IPS-18c (cell line): ENCODE data around the gene TNFSF12.
A peak's percentile ranks its signal among the peaks of the same experiment; 100 is the strongest.

ENCODE experiments used
- H3K4me3 ChIP-seq: 2 replicates; pipeline ENCODE4 v1.7.0; 2013; ENCODE audit warnings: low read depth, mild to moderate bottlenecking, low read length, moderate library complexity; ENCODE audit not compliant: insufficient read depth
- H3K9me3 ChIP-seq: one replicate; pipeline ENCODE4 v1.6.1; 2013; ENCODE audit warnings: mild to moderate bottlenecking, low read length, moderate library complexity; ENCODE audit not compliant: control insufficient read depth, insufficient read depth

The TNFSF12 gene

DNA sequence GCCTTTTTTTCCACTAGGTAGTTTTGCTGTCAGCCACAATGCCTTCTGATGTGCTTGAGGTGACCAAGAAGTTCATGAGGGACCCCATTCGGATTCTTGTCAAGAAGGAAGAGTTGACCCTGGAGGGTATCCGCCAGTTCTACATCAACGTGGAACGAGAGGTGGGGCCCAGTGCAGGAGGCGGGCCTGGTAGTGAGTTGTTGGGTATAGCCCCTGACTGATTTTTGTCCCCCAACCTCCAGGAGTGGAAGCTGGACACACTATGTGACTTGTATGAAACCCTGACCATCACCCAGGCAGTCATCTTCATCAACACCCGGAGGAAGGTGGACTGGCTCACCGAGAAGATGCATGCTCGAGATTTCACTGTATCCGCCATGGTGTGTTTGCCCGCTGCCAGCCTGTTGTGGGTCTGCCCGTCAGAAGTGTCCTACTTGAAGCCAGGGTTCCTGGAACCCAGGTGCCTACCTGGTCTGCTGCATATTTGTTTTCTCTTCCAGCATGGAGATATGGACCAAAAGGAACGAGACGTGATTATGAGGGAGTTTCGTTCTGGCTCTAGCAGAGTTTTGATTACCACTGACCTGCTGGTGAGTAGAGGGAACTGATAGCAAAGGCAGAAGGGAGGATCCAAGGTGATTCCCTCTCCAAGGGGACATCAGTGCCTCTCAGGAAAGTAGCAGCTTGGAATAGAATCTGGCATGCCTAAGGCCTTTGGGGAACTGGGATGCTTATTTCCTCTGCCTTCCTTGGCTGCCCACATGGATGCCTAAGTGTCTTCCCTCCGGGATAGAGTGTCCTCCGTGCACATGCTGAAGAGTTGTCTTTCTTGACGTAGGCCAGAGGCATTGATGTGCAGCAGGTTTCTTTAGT lies 28.7 kb downstream of the TNFSF12 start:
- Histone ChIP-seq H3K4me3 (no peak overlapping the region; the same call in 1 of the 2 replicates), H3K9me3 (no peaks in the 10 kb centered on the region)

DNA sequence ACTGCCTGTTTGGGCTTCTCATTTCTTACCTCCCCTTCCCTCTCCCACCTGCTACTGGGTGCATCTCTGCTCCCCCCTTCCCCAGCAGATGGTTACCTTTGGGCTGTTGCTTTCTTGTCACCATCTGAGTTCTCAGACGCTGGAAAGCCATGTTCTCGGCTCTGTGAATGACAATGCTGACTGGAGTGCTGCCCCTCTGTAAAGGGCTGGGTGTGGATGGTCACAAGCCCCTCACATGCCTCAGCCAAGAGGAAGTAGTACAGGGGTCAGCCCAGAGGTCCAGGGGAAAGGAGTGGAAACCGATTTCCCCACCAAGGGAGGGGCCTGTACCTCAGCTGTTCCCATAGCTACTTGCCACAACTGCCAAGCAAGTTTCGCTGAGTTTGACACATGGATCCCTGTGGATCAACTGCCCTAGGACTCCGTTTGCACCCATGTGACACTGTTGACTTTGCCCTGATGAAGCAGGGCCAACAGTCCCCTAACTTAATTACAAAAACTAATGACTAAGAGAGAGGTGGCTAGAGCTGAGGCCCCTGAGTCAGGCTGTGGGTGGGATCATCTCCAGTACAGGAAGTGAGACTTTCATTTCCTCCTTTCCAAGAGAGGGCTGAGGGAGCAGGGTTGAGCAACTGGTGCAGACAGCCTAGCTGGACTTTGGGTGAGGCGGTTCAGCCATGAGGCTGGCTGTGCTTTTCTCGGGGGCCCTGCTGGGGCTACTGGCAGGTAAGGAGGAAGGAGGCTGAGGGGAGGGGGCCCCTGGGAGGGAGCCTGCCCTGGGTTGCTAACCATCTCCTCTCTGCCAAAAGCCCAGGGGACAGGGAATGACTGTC lies 30.4 kb downstream of the TNFSF12 start, which contains the start of gene CD68:
Gene CD68 (plus strand): TSS at position 638 of the 833 bp plus-strand sequence. CDS start 40 bp downstream, at position 678.
- Histone ChIP-seq H3K4me3 (no peak within 1 kb of the TSS), H3K9me3 (no peaks in the 10 kb centered on the region)

GRCh38 chr17:7579834-7580603 lies 31.2 kb downstream of the TNFSF12 start:
- H3K9me3 ChIP-seq, result no peaks in the 10 kb centered on the region
- no peak overlapping the region for H3K4me3 ChIP-seq

DNA sequence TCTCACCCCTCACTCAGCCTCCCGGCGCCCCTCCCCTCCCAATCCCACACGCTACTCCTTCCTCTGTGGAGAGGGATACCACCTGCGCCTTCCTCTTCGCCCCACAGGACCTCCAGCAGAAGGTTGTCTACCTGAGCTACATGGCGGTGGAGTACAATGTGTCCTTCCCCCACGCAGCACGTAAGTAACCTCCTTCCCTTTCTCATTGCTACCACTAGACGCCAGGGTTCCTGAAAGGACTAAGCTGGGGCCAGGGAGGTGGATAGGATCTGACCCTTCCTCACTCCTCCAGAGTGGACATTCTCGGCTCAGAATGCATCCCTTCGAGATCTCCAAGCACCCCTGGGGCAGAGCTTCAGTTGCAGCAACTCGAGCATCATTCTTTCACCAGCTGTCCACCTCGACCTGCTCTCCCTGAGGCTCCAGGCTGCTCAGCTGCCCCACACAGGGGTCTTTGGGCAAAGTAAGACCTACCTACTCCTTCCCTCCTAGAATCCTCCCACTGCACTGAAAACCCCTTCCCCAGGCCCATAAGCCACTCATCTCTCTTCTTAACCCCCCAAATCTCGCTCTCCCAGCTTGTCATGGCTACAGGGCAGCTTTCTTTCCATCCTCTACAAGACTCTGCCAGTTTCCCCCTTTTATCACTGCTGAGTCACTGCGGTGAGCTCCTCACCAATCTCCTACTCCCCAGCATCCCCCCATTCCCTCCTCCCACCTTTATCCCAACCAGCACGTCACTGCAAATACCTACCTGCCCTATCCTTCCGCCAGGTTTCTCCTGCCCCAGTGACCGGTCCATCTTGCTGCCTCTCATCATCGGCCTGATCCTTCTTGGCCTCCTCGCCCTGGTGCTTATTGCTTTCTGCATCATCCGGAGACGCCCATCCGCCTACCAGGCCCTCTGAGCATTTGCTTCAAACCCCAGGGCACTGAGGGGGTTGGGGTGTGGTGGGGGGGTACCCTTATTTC lies 32.0 kb downstream of the TNFSF12 start:
- Histone ChIP-seq H3K9me3 (no peaks in the 10 kb centered on the region), H3K4me3 (no peak overlapping the region)

DNA sequence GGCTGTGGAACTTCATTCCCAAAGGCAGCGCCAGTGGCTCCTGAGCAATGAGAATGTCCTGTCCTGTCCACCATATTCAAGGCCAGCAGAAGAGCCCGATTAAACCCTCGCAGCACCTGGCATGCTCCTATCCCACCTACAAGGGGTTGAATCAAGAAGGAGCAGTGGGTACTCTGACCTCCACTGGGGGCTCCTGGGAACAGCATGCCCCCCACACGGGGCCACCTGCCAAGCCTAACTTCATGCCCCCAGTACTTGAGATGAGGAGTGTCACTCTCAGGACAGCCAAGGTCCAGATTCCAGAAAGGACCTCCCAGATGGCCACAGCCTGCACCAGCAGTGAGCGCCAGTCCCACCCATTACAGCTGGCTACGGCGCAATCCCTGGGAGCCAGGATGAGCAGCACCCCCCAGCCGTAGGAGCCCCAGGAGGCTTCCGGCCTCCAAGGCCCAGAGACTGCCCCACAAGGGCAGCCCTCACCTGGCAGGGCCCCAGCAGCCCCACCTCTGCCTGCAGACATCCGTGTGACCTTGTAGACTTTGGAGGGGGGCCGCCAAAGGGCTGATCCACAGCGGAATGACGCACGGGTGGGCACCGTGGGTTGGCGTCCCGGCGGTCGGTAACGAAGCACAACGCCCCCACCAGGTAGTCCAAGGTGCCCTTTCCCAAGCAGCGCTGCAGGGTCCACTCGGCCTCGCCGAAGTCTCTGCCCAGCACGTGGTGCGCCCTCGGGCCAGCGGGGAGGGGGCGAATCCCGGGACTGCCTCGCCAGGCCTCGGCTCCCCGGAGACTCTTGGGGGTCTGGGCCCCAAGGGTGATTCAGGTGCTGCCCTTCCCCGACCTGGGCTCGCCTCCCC lies 33.8 kb downstream of the TNFSF12 start:
- Histone ChIP-seq H3K4me3 (peak overlapping the region; percentile 67), H3K9me3 (no peaks in the 10 kb centered on the region)

- H3K4me3 ChIP-seq, result peak within 1 kb of the TSS; percentile 67
- H3K9me3 ChIP-seq, result no peaks in the 10 kb centered on the region
Observed at GRCh38 chr17:7583253-7584109, 34.6 kb downstream of the TNFSF12 start, which contains the start of gene MPDU1. Gene MPDU1 (plus strand): TSS chr17:7583852. CDS start chr17:7583863, 11 bp downstream.

- H3K4me3 ChIP-seq, result no peak overlapping the region
- no peaks in the 10 kb centered on the region for H3K9me3 ChIP-seq
Observed at GRCh38 chr17:7586673-7587419, 38.0 kb downstream of the TNFSF12 start.

- Histone ChIP-seq H3K4me3 (peak overlapping the region; percentile 75), H3K9me3 (no peaks in the 10 kb centered on the region)
Observed at GRCh38 chr17:7587420-7588151, 38.7 kb downstream of the TNFSF12 start.

GRCh38 chr17:7588553-7589203 lies 39.8 kb downstream of the TNFSF12 start:
- Histone ChIP-seq H3K4me3 (peak overlapping the region; percentile 75), H3K9me3 (no peaks in the 10 kb centered on the region)

DNA sequence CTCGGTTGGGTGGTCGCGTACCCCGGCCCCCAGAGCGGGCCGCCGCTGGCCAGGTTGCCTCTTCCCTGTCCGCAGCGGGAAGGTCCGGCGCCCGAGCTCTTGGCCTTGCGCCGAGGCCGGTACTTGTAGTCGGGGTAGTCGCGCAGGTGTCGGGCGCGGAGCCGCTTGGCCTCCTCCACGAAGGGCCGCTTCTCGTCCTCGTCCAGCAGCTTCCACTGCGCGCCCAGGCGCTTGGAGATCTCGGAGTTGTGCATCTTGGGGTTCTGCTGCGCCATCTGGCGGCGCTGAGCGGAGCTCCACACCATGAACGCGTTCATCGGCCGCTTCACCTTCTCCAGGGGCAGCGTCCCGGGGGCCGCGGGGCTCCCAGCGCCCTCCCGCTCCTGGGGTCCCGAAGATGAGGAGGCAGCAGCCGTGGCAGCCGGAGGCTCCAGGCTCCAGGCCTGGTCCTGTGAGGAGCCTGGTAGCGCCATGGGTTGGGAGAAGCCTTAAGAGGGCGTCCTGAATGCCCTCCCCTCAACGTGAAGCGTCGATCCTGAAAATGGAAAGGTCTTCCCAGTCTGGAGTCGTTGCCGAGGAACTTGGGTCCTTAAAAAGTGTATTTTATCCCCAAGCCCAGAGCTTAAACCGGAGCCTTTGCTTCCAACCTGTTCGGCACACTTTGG lies 40.5 kb downstream of the TNFSF12 start:
- H3K9me3 ChIP-seq, result no peaks in the 10 kb centered on the region

DNA sequence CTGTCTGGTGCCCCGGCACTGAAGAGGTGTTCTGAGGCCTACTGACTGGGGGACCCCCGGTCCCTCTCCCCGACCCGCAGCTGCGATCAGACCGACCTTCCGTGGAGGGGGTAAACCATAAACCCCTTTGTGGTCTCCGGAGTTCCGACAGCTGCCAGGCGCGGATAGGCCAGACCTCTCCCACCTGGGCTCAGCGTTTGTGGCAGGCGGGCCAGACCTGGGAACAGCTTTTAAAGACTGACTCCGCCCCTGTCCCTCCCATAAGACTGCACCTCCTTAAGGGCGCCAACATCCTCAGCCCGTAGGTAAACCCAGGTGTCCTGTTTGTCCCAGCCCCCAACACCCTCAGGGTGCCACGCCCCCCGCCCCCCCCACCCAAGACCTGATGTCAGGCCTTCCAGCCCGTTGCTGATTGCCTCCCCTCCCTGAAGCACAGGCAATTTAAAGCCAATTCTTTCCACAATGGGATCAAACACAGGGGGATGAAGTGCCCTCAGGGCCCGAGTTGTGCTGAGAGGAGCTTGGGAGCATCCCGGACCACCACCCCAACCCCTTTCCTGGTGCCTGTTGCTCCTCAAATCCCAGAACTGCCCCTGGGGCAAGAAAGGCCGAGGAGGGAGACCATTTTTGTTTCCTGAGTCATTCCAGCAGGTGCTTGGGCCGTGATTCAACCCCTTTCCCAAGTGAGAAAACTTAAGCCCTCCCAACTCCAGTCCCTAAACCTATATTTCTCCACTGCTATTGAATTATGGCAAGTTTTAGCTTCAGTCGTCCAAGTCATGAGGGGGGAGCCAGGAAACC lies 41.2 kb downstream of the TNFSF12 start, which contains the start of gene SOX15:
Gene SOX15 (minus strand): TSS at position 204 of the 801 bp plus-strand sequence. CDS start 418 bp downstream, outside the sequence.
- no peaks in the 10 kb centered on the region for H3K9me3 ChIP-seq
- peak within 1 kb of the TSS; percentile 75 for H3K4me3 ChIP-seq

More for the DNA sequence above, 40.5 kb downstream of the TNFSF12 start:
- H3K4me3 ChIP-seq, result peak overlapping the region; percentile 75

DNA sequence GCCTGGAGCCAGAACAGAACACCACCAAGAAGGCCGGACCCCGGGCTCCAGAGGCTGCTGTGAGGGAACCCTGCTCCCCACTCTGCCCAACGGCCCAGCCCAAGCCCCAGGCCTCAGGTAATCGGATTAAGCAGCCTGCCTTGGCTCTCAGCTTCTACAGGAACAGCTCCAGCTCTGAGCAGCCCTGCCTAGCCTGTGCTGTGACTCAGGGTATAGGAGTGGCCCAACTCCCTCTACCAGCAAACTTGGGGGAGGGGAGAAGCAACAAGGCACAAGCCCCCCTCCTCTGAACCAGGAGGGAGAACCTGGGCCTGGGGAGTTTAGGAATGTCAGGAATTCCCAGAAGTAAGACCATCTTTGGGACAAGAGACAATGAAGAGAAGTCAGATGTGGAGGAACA lies 41.9 kb downstream of the TNFSF12 start:
- no peak overlapping the region for H3K4me3 ChIP-seq

More for the DNA sequence above, 41.9 kb downstream of the TNFSF12 start:
- no peaks in the 10 kb centered on the region for H3K9me3 ChIP-seq
